DMS114 treated with DMSO at 0.1 percent for 48 hours (cell line): ENCODE results near the gene FBXL7.

Experiments used
- DNase-seq: peaks from one replicate; lab custom pipeline; 2025; ENCODE audit not compliant: unreplicated experiment; lab: John Stamatoyannopoulos, UW

FBXL7 gene

GRCh38 chr5:15501091-15501791 lies 1.3 kb downstream of the FBXL7 start:
- DNase-seq = peak; percentile 69

GRCh38 chr5:15502208-15502607 lies 2.2 kb downstream of the FBXL7 start:
- no peak for DNase-seq

GRCh38 chr5:15506146-15506545 lies 6.2 kb downstream of the FBXL7 start:
- DNase-seq = no peak

- DNase-seq = no peak
Observed at GRCh38 chr5:15506897-15507296, 6.9 kb downstream of the FBXL7 start.

- DNase-seq = no peak
Observed at GRCh38 chr5:15510092-15510491, 10.1 kb downstream of the FBXL7 start.

- DNase-seq = no peak
Observed at GRCh38 chr5:15510831-15511230, 10.9 kb downstream of the FBXL7 start.

GRCh38 chr5:15513431-15513830 lies 13.5 kb downstream of the FBXL7 start:
- DNase-seq = no peak

GRCh38 chr5:15513911-15514310 lies 13.9 kb downstream of the FBXL7 start:
- DNase-seq = no peak

- DNase-seq = no peak
Observed at GRCh38 chr5:15515229-15515628, 15.2 kb downstream of the FBXL7 start.

GRCh38 chr5:15516486-15516885 lies 16.5 kb downstream of the FBXL7 start:
- no peak for DNase-seq

- no peak for DNase-seq
Observed at GRCh38 chr5:15518786-15519185, 18.8 kb downstream of the FBXL7 start.

- no peak for DNase-seq
Observed at GRCh38 chr5:15520856-15521255, 20.9 kb downstream of the FBXL7 start.

- no peak for DNase-seq
Observed at GRCh38 chr5:15521381-15522186, 21.6 kb downstream of the FBXL7 start.

GRCh38 chr5:15522187-15522520 lies 22.2 kb downstream of the FBXL7 start:
- DNase-seq = no peak

GRCh38 chr5:15524712-15525111 lies 24.7 kb downstream of the FBXL7 start:
- no peak for DNase-seq

GRCh38 chr5:15525703-15526275 lies 25.8 kb downstream of the FBXL7 start:
- no peak for DNase-seq

- DNase-seq = no peak
Observed at GRCh38 chr5:15526413-15526812, 26.4 kb downstream of the FBXL7 start.

- no peak for DNase-seq
Observed at GRCh38 chr5:15528476-15528875, 28.5 kb downstream of the FBXL7 start.

- no peak for DNase-seq
Observed at GRCh38 chr5:15529013-15529412, 29.0 kb downstream of the FBXL7 start.

- no peak for DNase-seq
Observed at GRCh38 chr5:15529821-15530220, 29.8 kb downstream of the FBXL7 start.

- DNase-seq = no peak
Observed at GRCh38 chr5:15533129-15533893, 33.3 kb downstream of the FBXL7 start.

- DNase-seq = no peak
Observed at GRCh38 chr5:15535938-15536337, 36.0 kb downstream of the FBXL7 start.
